NCI-H69 (cell line): ENCODE results near the gene UBE2D2.

Experiments used
- DNase-seq: peaks from one replicate; lab custom pipeline; 2025; lab: John Stamatoyannopoulos, UW

The UBE2D2 gene

GRCh38 chr5:139660923-139661814, 100.0 kb downstream of the UBE2D2 start:
- no peak for DNase-seq

GRCh38 chr5:139662617-139663016, 101.5 kb downstream of the UBE2D2 start:
- DNase-seq, result no peak

DNA sequence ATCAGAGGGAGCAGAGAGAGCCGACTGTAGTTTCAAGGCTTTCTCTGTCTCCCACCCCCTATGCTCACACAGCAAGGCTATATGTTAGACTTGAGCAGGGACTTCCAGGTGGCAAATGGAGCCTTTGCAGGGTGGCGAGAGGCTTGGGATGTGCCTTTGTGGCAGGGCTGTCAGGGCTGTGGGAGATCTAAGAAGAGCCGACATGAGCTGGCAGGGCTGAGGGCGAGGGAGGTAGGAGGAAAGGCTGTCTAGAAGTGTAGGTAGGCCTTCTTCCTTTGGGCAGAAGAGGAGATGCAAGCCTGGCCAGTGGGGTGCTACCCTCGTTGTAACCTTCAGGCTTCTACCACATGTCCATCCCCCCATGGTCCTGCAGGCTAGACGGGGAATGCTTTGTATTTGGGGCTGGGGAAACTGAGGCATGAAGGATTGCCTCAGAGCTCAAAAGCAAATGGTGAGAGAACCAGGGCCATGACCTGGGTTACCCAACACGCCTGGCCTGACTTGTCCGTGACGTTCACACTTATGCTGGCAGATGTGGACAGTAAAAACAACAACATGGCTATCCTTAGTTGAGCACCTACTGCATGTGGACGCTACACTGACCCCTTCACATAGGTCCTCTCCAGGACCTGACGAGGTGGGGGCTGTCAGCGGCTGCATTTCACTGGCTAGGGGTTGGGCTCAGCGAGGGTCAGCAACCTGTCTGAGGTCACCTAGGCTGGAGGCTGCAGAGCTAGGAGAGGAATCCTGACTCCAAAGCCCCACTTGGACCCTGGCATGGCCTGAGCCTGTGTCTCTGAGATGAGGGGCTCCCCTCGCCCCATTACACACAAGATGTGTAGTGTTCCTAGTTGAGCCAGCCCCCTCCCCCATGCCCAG, 102.3 kb downstream of the UBE2D2 start:
- DNase-seq, result no peak

- DNase-seq, result peak; percentile 41
Measured at GRCh38 chr5:139664086-139664693, 103.1 kb downstream of the UBE2D2 start.

- no peak for DNase-seq
Measured at GRCh38 chr5:139664727-139665351, 103.7 kb downstream of the UBE2D2 start.

GRCh38 chr5:139665626-139666025, 104.5 kb downstream of the UBE2D2 start:
- DNase-seq, result no peak

DNA sequence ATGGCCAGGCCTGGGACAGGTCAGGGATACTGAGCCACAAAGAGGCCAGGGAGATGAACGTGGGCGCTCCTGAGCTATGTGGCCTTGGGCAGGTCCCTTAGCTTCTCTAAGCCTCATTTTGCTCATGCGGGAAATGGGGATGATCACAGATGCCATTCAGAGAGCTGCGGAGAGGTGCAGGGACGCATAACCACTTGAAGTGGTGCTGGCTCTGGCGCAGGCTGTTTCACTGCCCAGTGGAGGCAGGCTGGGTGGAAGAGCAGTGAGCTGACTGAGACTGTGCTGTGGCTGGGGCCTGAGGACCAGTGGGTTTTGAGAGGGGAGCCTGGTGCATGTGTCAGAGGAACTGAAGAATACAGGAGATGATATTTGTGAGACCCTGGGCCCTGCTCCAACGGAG, 105.4 kb downstream of the UBE2D2 start:
- no peak for DNase-seq

- DNase-seq, result no peak
Measured at GRCh38 chr5:139667001-139667729, 106.0 kb downstream of the UBE2D2 start.

DNA sequence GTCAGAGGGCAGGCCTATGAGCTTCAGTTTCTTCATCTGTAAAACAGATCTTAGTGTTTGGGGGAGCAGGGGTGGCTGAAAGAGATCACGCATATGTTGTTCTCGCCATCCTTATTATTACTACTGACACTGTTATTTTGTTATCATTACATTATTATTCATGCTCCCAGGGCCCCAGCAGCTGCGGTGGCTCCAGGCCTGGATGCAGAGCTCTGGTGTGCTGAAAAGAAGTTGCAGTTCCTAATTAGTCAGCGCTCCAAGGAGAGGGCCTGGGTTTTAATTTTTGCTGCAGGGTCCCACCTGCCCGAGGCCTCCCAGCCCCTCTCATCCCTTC, 106.6 kb downstream of the UBE2D2 start:
- no peak for DNase-seq

DNA sequence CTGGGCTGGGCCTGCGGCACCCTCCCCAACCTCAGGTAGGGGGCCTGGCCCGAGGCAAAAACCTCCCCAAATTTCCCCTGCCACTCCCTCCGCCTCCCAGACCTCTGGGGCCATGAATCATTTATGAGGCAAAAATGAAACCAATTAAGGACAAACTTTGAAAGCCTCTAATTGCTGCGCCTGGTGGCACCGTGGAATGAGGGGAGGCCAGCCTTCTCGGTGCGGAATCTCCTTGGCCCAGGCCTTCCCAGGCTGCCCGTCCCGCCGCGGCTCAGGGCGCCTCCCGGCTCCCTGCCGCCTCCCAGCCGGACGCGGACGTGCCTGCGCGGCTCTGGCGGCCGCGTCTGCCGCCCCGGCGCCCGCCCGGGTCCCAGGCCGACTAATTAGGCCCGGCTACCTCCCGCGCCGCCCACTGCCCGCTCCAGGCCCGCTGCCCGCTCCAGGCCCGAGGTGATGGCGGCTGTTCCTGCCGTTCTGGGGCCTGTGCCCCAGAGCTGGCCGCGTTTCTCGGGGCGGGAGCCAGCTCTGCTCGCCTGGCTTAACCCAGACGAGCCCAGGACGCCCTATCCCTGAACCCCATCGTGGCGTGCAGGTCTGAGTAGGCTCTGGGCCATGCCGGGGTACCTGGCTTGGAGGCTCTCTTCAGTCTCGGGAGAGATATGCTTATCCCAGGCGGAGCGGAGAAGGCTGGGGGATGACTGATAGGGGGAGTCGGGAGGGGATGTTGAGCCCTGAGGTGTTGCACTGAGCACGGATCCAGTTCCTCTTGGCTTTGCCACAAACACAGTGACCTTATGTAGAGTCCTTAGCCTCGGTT, 107.1 kb downstream of the UBE2D2 start:
- peak; percentile 68 for DNase-seq

- peak; percentile 55 for DNase-seq
Measured at GRCh38 chr5:139668924-139669661, 108.0 kb downstream of the UBE2D2 start.

- peak; percentile 72 for DNase-seq
Measured at GRCh38 chr5:139669662-139670368, 108.7 kb downstream of the UBE2D2 start.

DNA sequence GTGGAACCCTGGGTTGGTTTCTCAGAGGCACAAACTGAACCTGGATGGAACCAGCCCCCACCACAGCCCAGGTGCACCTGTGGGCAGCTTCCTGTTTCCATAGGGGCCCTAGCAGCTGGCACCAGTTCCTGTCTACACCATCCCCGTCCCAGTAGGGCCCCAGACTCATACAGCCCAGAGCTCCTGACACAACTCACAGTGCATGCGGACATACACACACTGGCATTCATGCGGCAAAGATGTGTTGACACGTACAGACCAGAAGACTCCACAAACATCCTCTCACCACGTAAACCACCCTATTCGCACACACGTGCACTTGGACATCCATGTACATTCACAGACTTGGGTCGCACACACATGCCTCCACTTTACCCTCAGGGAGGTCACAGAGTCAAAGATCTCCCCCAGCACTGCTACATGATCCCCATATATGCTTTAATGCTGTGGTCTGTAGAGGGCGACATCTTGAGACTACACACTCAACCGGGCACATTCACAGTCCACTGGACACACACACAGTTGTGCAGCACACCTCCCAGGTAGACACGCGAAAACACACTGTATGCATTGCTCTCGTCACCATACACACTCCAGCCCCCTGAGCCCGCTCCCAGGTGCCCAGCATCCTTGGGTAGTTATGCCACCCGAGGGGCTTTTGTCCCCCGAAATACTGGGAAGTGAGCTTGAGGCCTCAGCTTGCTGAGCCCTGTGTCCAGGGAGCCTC, 109.4 kb downstream of the UBE2D2 start:
- DNase-seq, result peak; percentile 80

GRCh38 chr5:139671096-139671841, 110.1 kb downstream of the UBE2D2 start:
- no peak for DNase-seq

DNA sequence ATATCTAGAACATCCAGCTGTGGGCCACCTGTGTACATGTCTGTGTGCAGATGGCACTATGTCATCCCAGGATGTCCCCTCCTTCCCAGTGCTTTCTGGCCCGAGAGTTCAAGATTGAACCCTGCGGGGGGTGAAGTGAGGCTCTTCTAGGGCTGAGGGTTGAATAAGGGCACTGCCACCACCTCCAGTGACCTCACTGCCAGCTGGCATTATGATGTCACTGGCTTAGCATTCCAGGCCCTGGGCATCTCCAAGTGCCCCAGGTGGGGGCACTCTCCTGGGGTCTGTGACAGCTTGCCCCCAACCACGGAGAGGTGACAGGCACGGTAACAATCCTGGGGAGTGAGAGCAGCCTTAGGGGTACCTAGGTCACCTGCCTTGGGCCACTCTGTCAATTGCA, 114.1 kb downstream of the UBE2D2 start:
- DNase-seq, result no peak

- no peak for DNase-seq
Measured at GRCh38 chr5:139675825-139676224, 114.7 kb downstream of the UBE2D2 start.

- no peak for DNase-seq
Measured at GRCh38 chr5:139676406-139676805, 115.3 kb downstream of the UBE2D2 start.
